H9 (cell line): ENCODE measurements around the gene SH3RF3. TPM values are rescaled to one million over a fixed set of nuclear protein-coding genes. Genes with fewer than 3 reads are reported as not detected.

Experiments
- DNase-seq: peaks from one replicate; pipeline ENCODE4 v3.0.0-alpha.2; 2017
- H2AFZ ChIP-seq: one replicate; pipeline ENCODE4 v1.6.1; 2013; ENCODE audit warnings: mild to moderate bottlenecking, low read length, control low read depth, moderate library complexity
- H2AK5ac ChIP-seq: 2 replicates; pipeline ENCODE4 v1.6.1; 2013; ENCODE audit warnings: low read length, control low read depth, mixed read lengths; ENCODE audit not compliant: insufficient read length
- H2BK120ac ChIP-seq: one replicate; pipeline ENCODE4 v1.6.1; 2013; ENCODE audit warnings: low read depth, mild to moderate bottlenecking, low read length, control low read depth, inconsistent platforms; ENCODE audit not compliant: poor library complexity, severe bottlenecking
- H2BK12ac ChIP-seq: 2 replicates; pipeline ENCODE4 v1.6.1; 2013; ENCODE audit warnings: low read length, control low read depth, mixed read lengths, low read depth; ENCODE audit not compliant: insufficient read length
- H2BK15ac ChIP-seq: 2 replicates; pipeline ENCODE4 v1.6.1; 2013; ENCODE audit warnings: low read depth, low read length, control low read depth
- H2BK20ac ChIP-seq: one replicate; pipeline ENCODE4 v1.6.1; 2013; ENCODE audit warnings: low read depth, mild to moderate bottlenecking, low read length, control low read depth, inconsistent platforms; ENCODE audit not compliant: poor library complexity, severe bottlenecking
- H2BK5ac ChIP-seq: 2 replicates; pipeline ENCODE4 v1.6.1; 2013; ENCODE audit warnings: low read length, control low read depth, mixed read lengths; ENCODE audit not compliant: insufficient read length
- H3K14ac ChIP-seq: 2 replicates; pipeline ENCODE4 v1.6.1; 2013; ENCODE audit warnings: low read length, control low read depth; ENCODE audit not compliant: insufficient read depth
- H3K18ac ChIP-seq: 2 replicates; pipeline ENCODE4 v1.6.1; 2013; ENCODE audit warnings: low read depth, mild to moderate bottlenecking, mixed read lengths, low read length, control low read depth; ENCODE audit not compliant: insufficient read length
- H3K23ac ChIP-seq: 2 replicates; pipeline ENCODE4 v1.6.1; 2013; ENCODE audit warnings: low read length, control low read depth, mixed read lengths, low read depth; ENCODE audit not compliant: insufficient read length
- H3K23me2 ChIP-seq: 2 replicates; pipeline ENCODE4 v1.6.1; 2013; ENCODE audit warnings: low read depth, mild to moderate bottlenecking, mixed read lengths, low read length, control low read depth; ENCODE audit not compliant: insufficient read length, poor library complexity, severe bottlenecking
- H3K27ac ChIP-seq: 2 replicates; pipeline ENCODE4 v1.5.1; 2013; ENCODE audit warnings: low read length, control low read depth, mixed read lengths, low read depth; ENCODE audit not compliant: insufficient read length
- H3K27me3 ChIP-seq: 2 replicates; pipeline ENCODE4 v1.6.1; 2013; ENCODE audit warnings: low read length, control low read depth, inconsistent platforms; ENCODE audit not compliant: insufficient read depth
- H3K4ac ChIP-seq: 2 replicates; pipeline ENCODE4 v1.6.1; 2013; ENCODE audit warnings: low read depth, mild to moderate bottlenecking, control low read depth, inconsistent platforms, low read length, moderate library complexity
- H3K4me1 ChIP-seq: 2 replicates; pipeline ENCODE4 v1.6.1; 2013; ENCODE audit warnings: low read length, control low read depth, inconsistent platforms; ENCODE audit not compliant: insufficient read depth
- H3K4me2 ChIP-seq: 2 replicates; pipeline ENCODE4 v1.6.1; 2013; ENCODE audit warnings: low read length, control low read depth, mixed read lengths; ENCODE audit not compliant: insufficient read length, insufficient read depth
- H3K56ac ChIP-seq: 2 replicates; pipeline ENCODE4 v1.6.1; 2013; ENCODE audit warnings: low read depth, mild to moderate bottlenecking, mixed read lengths, low read length, control low read depth; ENCODE audit not compliant: insufficient read length
- H3K79me1 ChIP-seq: 2 replicates; pipeline ENCODE4 v1.6.1; 2013; ENCODE audit warnings: low read depth, mild to moderate bottlenecking, moderate library complexity, low read length, control low read depth, inconsistent platforms; ENCODE audit not compliant: insufficient read depth, poor library complexity, severe bottlenecking
- H3K79me2 ChIP-seq: 2 replicates; pipeline ENCODE4 v1.6.1; 2013; ENCODE audit warnings: low read length, control low read depth, inconsistent platforms; ENCODE audit not compliant: insufficient read depth
- H3K9ac ChIP-seq: 2 replicates; pipeline ENCODE4 v1.6.1; 2013; ENCODE audit warnings: low read length, control low read depth, mixed read lengths; ENCODE audit not compliant: insufficient read length; ENCODE audit errors: extremely low read depth
- H3K9me3 ChIP-seq: one replicate; pipeline ENCODE4 v1.6.1; 2013; ENCODE audit warnings: low read depth, low read length, inconsistent platforms; ENCODE audit not compliant: control insufficient read depth
- H3T11ph ChIP-seq: one replicate; pipeline ENCODE4 v1.6.1; 2013; ENCODE audit warnings: mild to moderate bottlenecking, low read length, control low read depth, inconsistent platforms
- H4K20me1 ChIP-seq: one replicate; pipeline ENCODE4 v1.6.1; 2013; ENCODE audit not compliant: control insufficient read depth, insufficient read length, insufficient read depth
- H4K5ac ChIP-seq: 2 replicates; pipeline ENCODE4 v1.6.1; 2013; ENCODE audit warnings: low read depth, mild to moderate bottlenecking, mixed read lengths, low read length, control low read depth; ENCODE audit not compliant: insufficient read length
- H4K8ac ChIP-seq: replicated peaks from 2 replicates; pipeline ENCODE4 v1.6.1; 2013; ENCODE audit warnings: low read length, control low read depth, mixed read lengths, low read depth; ENCODE audit not compliant: insufficient read length
- H4K91ac ChIP-seq: 2 replicates; pipeline ENCODE4 v1.6.1; 2013; ENCODE audit warnings: low read depth, mild to moderate bottlenecking, moderate library complexity, mixed read lengths, low read length, control low read depth; ENCODE audit not compliant: insufficient read length
- H3K27ac Mint-ChIP-seq, 3 experiments: 2 replicates in 2 of 3; 3 replicates in 1 of 3; pipeline ENCODE4 v1.8.0; 2020 to 2021; ENCODE audit warnings: mixed read lengths in 3 of 3, mild to moderate bottlenecking in 1 of 3, moderate library complexity in 1 of 3
- H3K27me3 Mint-ChIP-seq: 2 replicates; pipeline ENCODE4 v1.8.0; 2021; ENCODE audit warnings: low read depth, mild to moderate bottlenecking, moderate library complexity, mixed read lengths
- H3K36me3 Mint-ChIP-seq, 3 experiments: 2 replicates in 2 of 3; 3 replicates in 1 of 3; pipeline ENCODE4 v1.8.0; 2020 to 2021; ENCODE audit warnings: low read depth in 3 of 3, mixed read lengths in 3 of 3; ENCODE audit not compliant: insufficient read depth in 1 of 3
- H3K4me1 Mint-ChIP-seq, 2 experiments: 2 replicates each; pipeline ENCODE4 v1.8.0; 2020; ENCODE audit warnings: mixed read lengths in 2 of 2
- H3K4me3 Mint-ChIP-seq, 2 experiments: 2 replicates in 1 of 2; 3 replicates in 1 of 2; pipeline ENCODE4 v1.8.0; 2020 to 2021; ENCODE audit warnings: mild to moderate bottlenecking in 2 of 2, mixed read lengths in 2 of 2, moderate library complexity in 1 of 2
- H3K9me3 Mint-ChIP-seq, 2 experiments: 2 replicates in 1 of 2; 3 replicates in 1 of 2; pipeline ENCODE4 v1.8.0; 2020; ENCODE audit warnings: mild to moderate bottlenecking in 2 of 2, mixed read lengths in 2 of 2, moderate library complexity in 1 of 2
- CTCF ChIP-seq: fragments of 200-600 bp; sonication (generic); conservative IDR thresholded peaks from 3 replicates; pipeline ENCODE4 v1.8.0; 2021; ENCODE audit warnings: antibody characterized with exemption, mild to moderate bottlenecking
- WGBS: extraction: QIAGEN DNeasy Blood & Tissue Kit; methylation state at CpG from one replicate; pipeline ENCODE4 v1.1.7; 2013; ENCODE audit warnings: missing lambda C conversion rate, low lambda C conversion rate, mixed read lengths; ENCODE audit not compliant: insufficient read length; ENCODE audit errors: extremely low coverage; 5-methylcytosine and 5-hydroxymethylcytosine counted together
- total RNA-seq: library from RNA; stranded (reverse); gene quantifications from 2 replicates; pipeline ENCODE4 v1.2.1, GENCODE V29; 2021

The SH3RF3 gene
- total RNA-seq, 1 experiment from 2014 or later, result 0.46 TPM

GRCh38 chr2:109448946-109449788, 320.2 kb downstream of the SH3RF3 start:
- no peaks in the 10 kb centered on the region for H3K27me3 ChIP-seq
- no peaks in the 10 kb centered on the region for H3K79me1 ChIP-seq
- H2BK120ac ChIP-seq, result no peak overlapping the region
- H3K23me2 ChIP-seq, result no peaks in the 10 kb centered on the region
- no peak overlapping the region for H2BK15ac ChIP-seq
- TF ChIP-seq CTCF, result no peak
- WGBS, result no CpG with 5 or more reads among the region's 20 CpGs
- no peak for DNase-seq
- H3K9me3 ChIP-seq, result no peaks in the 10 kb centered on the region
- no peaks in the 10 kb centered on the region for H3K79me2 ChIP-seq
- no peaks in the 10 kb centered on the region for H3K4me1 ChIP-seq
- no peak overlapping the region for H3T11ph ChIP-seq
- no peak overlapping the region for H4K8ac ChIP-seq
- no peak overlapping the region for H2BK5ac ChIP-seq
- H3K23ac ChIP-seq, result no peak overlapping the region
- H3K14ac ChIP-seq, result no peak overlapping the region; the same call in 1 of the 2 replicates
- Mint-ChIP-seq H3K27ac (peak overlapping the region in 1 of 3 experiments; percentile 44; a peak in 1 of 7 replicates), H3K36me3 (peaks cover 0 to 8% (median 6%) of the 10 kb centered on the region in 3 experiments; a peak in 4 of 7 replicates), H3K4me1 (no peaks in the 10 kb centered on the region), H3K27me3 (peaks cover 2% of the 10 kb centered on the region), H3K4me3 (no peak overlapping the region), H3K9me3 (peaks cover 13 to 20% of the 10 kb centered on the region in 2 experiments)
- no peak overlapping the region for H3K18ac ChIP-seq
- H3K9ac ChIP-seq, result no peak overlapping the region
- H2BK20ac ChIP-seq, result no peak overlapping the region
- H2AK5ac ChIP-seq, result no peak overlapping the region
- no peak overlapping the region for H2AFZ ChIP-seq
- no peak overlapping the region for H2BK12ac ChIP-seq
- no peaks in the 10 kb centered on the region for H4K20me1 ChIP-seq
- H4K91ac ChIP-seq, result no peak overlapping the region
- H4K5ac ChIP-seq, result no peak overlapping the region
- no peak overlapping the region for H3K56ac ChIP-seq
- no peak overlapping the region for H3K4ac ChIP-seq
- no peak overlapping the region for H3K4me2 ChIP-seq
- no peak overlapping the region for H3K27ac ChIP-seq
